Lower leg skin (tissue), 4 donors: ENCODE results near the gene IARS1. TPM values are rescaled to one million over a fixed set of nuclear protein-coding genes. Genes with fewer than 3 reads are reported as not detected.
A peak's percentile ranks its signal among the peaks of the same experiment; 100 is the strongest.

Source experiments
- DNase-seq, 2 donors: peaks; one replicate each; pipeline ENCODE4 v3.0.0-alpha.2; 2019; ENCODE audit warnings: low spot score in 2 of 2
- H3K4me3 ChIP-seq: fragments of 200-600 bp; sonication (generic); 2 replicates; pipeline ENCODE4 v1.5.1; 2017; ENCODE audit warnings: mild to moderate bottlenecking, low read depth; ENCODE audit not compliant: poor library complexity, severe bottlenecking
- CTCF ChIP-seq, 3 donors: fragments of 450-650 bp; IDR thresholded peaks; one replicate each; pipeline ENCODE4 v1.5.1; 2016; ENCODE audit warnings: antibody characterized with exemption in 3 of 3, mild to moderate bottlenecking in 3 of 3, moderate library complexity in 2 of 3
- POLR2A ChIP-seq, 2 donors: fragments of 450-650 bp; IDR thresholded peaks; one replicate each; pipeline ENCODE4 v1.6.1; 2016 to 2017; ENCODE audit warnings: antibody characterized with exemption in 2 of 2, mild to moderate bottlenecking in 1 of 2, moderate library complexity in 1 of 2
- WGBS, 2 donors: methylation state at CpG; one replicate each; pipeline ENCODE4 v1.1.5; 2018; 5-methylcytosine and 5-hydroxymethylcytosine counted together
- intact Hi-C: fragments of 100-400 bp; cut with DNase I; formaldehyde crosslinking; loops from one replicate; pipeline ENCODE4 v1.15.0; 2023; ENCODE audit warnings: low total_unique reads
- total RNA-seq, 4 donors: library from RNA; depleted of rRNA; stranded (reverse); fragments of >200 nt; gene quantifications; one replicate each; pipeline ENCODE4 v1.1.0, GENCODE V29; 2016

Gene IARS1
- 10 to 100 TPM; 39.3 to 54.9 (median 46.7) TPM for total RNA-seq

- DNase-seq: peak; percentile 99 to 100
- peak within 1 kb of the TSS; percentile 78 for H3K4me3 ChIP-seq
- intact Hi-C loops: no loop called here
- TF ChIP-seq CTCF (IDR thresholded peaks at IDR 0.05): no peak
- no peak for TF ChIP-seq POLR2A (IDR thresholded peaks at IDR 0.05)
- 0 to 1% methylated on average over 32 to 45 of the region's 63 CpGs for WGBS, 2 donors
These were observed at the start of gene IARS1 for GRCh38 chr9:92293452-92294296. Gene IARS1 (minus strand): TSS chr9:92293697. CDS start chr9:92289419, 4,278 bp downstream.

DNA sequence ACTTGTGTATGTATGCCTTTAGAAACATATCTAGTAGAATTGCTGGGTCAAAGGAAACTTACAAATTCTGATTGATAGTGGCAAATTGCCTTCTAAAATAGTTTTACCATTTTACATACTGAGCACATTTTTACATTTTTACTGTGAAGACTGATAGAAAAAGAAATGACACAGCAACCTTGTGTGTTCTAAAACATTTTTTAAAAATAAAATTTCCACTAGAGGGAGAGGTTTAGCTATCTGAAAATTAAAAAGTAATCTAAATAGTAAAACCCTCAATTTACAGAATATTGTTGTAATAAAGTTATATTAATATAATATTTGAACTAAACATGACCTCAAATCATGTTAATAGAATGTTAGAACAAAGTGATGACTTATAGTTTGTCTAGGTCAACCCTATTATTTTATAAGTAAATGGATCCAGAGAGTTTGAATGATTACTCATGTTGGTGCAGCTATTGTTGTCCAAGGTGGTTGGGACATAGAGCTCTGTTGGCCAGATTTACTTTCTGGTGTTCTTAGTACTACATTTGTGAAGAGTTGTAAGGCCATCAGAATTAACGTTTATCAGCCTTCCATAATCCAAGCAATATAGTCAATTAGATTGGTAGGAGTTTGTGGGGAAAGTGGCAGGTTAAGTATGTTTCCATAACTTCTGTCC, 49.5 kb upstream of the IARS1 start:
- intact Hi-C loops: no loop called here
- TF ChIP-seq CTCF (IDR thresholded peaks at IDR 0.05) (no peak), POLR2A (IDR thresholded peaks at IDR 0.05) (no peak)
- no peak overlapping the region for H3K4me3 ChIP-seq
- 60 to 64% methylated on average over 1 of the region's 1 CpG for WGBS, 2 donors
- no peak for DNase-seq

GRCh38 chr9:92341578-92341977, 48.1 kb upstream of the IARS1 start:
- H3K4me3 ChIP-seq: no peak overlapping the region
- DNase-seq: no peak
- WGBS, 2 donors: 88 to 91% methylated on average over 1 of the region's 1 CpG
- no peak for TF ChIP-seq POLR2A (IDR thresholded peaks at IDR 0.05)
- no peak for TF ChIP-seq CTCF (IDR thresholded peaks at IDR 0.05)
- intact Hi-C loops: no loop called here

DNA sequence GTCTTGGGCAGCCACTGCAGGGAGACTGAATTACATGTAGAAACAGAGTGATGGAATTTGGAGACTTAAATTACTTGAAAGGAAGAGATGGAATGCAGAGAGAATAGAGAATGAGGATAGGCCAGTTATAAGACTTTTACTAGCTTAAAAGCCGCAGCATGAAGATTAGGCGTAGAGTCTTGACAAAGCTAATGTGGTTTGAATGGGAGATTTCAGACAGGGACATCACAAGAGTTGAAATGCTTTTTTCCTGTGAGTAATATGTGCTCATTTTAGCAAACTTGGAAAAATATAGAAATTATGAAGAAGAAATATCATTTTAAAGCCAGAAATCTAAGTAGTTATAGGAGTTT, 39.8 kb upstream of the IARS1 start:
- H3K4me3 ChIP-seq: no peak overlapping the region
- intact Hi-C loops: no loop called here
- no peak for DNase-seq
- TF ChIP-seq POLR2A (IDR thresholded peaks at IDR 0.05): no peak
- TF ChIP-seq CTCF (IDR thresholded peaks at IDR 0.05): no peak
- 94 to 96% methylated on average over 2 of the region's 2 CpGs for WGBS, 2 donors

- 93 to 95% methylated on average over 3 of the region's 3 CpGs for WGBS, 2 donors
- no peak for DNase-seq
- intact Hi-C loops: no loop called here
- TF ChIP-seq POLR2A (IDR thresholded peaks at IDR 0.05) (no peak), CTCF (IDR thresholded peaks at IDR 0.05) (no peak)
- H3K4me3 ChIP-seq: no peak overlapping the region
These were observed 39.2 kb upstream of the IARS1 start for GRCh38 chr9:92332577-92333281.
